ENCODE data around the gene STIM1. TPM values are rescaled to one million over a fixed set of nuclear protein-coding genes. Genes with fewer than 3 reads are reported as not detected.

STIM1 gene
- total RNA-seq, 1 donor from 2014 or later, result 46.9 TPM

- Mint-ChIP-seq H3K4me3 (ENCODE audit: unreplicated experiment) (no peak overlapping the region), H3K4me1 (ENCODE audit: unreplicated experiment) (peaks cover 2% of the 10 kb centered on the region), H3K27ac (ENCODE audit: unreplicated experiment) (no peak overlapping the region), H3K36me3 (ENCODE audit: unreplicated experiment) (peaks cover 5% of the 10 kb centered on the region), H3K27me3 (ENCODE audit: unreplicated experiment) (no peaks in the 10 kb centered on the region), H3K9me3 (ENCODE audit: unreplicated experiment) (no peaks in the 10 kb centered on the region)
- no peak for DNase-seq (ENCODE audit: extremely low spot score, unreplicated experiment)
- TF ChIP-seq CTCF (IDR thresholded peaks at IDR 0.05), result no peak
Measured at GRCh38 chr11:3820971-3821370, 34.5 kb upstream of the STIM1 start.

- DNase-seq (ENCODE audit: extremely low spot score, unreplicated experiment), result no peak
- no peak overlapping the region for H3K27ac Mint-ChIP-seq (ENCODE audit: unreplicated experiment)
- no peaks in the 10 kb centered on the region for H3K9me3 Mint-ChIP-seq (ENCODE audit: unreplicated experiment)
- no peak for TF ChIP-seq CTCF (IDR thresholded peaks at IDR 0.05)
- peaks cover 2% of the 10 kb centered on the region for H3K4me1 Mint-ChIP-seq (ENCODE audit: unreplicated experiment)
- no peaks in the 10 kb centered on the region for H3K27me3 Mint-ChIP-seq (ENCODE audit: unreplicated experiment)
- H3K4me3 Mint-ChIP-seq (ENCODE audit: unreplicated experiment), result no peak overlapping the region
- peaks cover 10% of the 10 kb centered on the region for H3K36me3 Mint-ChIP-seq (ENCODE audit: unreplicated experiment)
Measured at GRCh38 chr11:3822312-3822711, 33.2 kb upstream of the STIM1 start.

DNA sequence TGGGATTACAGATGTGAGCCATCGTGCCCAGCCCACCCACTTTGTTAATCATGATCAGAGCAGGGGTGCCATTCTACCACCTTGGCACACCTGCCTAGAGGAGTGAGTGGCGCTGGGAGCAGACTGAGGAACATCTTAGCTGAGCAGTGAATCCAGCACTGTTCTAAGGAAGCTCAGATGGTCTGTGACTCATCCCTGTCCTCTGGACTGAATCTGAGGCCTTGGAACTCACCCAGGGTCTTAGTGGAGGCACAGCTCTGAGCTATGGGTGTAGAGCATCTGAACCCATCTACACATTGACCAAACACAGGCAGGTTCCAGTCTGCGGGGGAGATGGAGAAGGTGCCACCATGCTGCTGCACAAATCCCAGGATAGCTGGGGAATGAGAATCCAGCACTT lies 32.2 kb upstream of the STIM1 start:
- no peak overlapping the region for H3K27ac Mint-ChIP-seq (ENCODE audit: unreplicated experiment)
- peaks cover 2% of the 10 kb centered on the region for H3K4me1 Mint-ChIP-seq (ENCODE audit: unreplicated experiment)
- H3K4me3 Mint-ChIP-seq (ENCODE audit: unreplicated experiment), result no peak overlapping the region
- no peaks in the 10 kb centered on the region for H3K27me3 Mint-ChIP-seq (ENCODE audit: unreplicated experiment)
- no peak for DNase-seq (ENCODE audit: extremely low spot score, unreplicated experiment)
- H3K36me3 Mint-ChIP-seq (ENCODE audit: unreplicated experiment), result peaks cover 16% of the 10 kb centered on the region
- no peaks in the 10 kb centered on the region for H3K9me3 Mint-ChIP-seq (ENCODE audit: unreplicated experiment)
- TF ChIP-seq CTCF (IDR thresholded peaks at IDR 0.05), result no peak

DNA sequence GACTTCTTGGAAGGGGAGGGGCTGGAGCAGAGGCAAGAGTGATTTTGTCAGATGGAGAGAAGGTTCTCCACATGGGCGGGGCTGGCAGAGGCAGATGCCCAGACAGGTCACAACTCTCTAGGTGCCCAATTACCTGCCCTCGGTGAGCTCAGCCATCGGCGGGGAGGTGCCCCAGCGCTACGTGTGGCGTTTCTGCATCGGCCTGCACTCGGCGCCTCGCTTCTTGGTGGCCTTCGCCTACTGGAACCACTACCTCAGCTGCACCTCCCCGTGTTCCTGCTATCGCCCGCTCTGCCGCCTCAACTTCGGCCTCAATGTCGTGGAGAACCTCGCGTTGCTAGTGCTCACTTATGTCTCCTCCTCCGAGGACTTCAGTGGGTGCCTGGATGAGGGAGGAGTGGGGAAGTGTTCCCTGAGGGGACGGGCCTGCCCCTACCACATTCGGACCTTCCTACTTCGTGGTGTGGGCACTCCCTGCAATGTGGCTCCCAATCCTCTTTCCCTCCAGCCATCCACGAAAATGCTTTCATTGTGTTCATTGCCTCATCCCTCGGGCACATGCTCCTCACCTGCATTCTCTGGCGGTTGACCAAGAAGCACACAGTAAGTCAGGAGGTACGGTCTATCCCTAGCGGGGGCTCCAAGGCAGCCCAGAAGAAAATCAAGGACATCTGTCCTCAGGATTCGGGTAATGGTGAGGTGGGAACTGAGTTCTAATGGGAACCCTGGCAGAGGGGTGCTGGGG lies 31.5 kb upstream of the STIM1 start:
- Mint-ChIP-seq H3K36me3 (ENCODE audit: unreplicated experiment) (peaks cover 16% of the 10 kb centered on the region), H3K4me1 (ENCODE audit: unreplicated experiment) (peaks cover 2% of the 10 kb centered on the region), H3K4me3 (ENCODE audit: unreplicated experiment) (no peak overlapping the region), H3K27ac (ENCODE audit: unreplicated experiment) (no peak overlapping the region), H3K9me3 (ENCODE audit: unreplicated experiment) (no peaks in the 10 kb centered on the region), H3K27me3 (ENCODE audit: unreplicated experiment) (no peaks in the 10 kb centered on the region)
- no peak for TF ChIP-seq CTCF (IDR thresholded peaks at IDR 0.05)
- DNase-seq (ENCODE audit: extremely low spot score, unreplicated experiment), result no peak

- peak; percentile 49 for TF ChIP-seq CTCF (IDR thresholded peaks at IDR 0.05)
- Mint-ChIP-seq H3K36me3 (ENCODE audit: unreplicated experiment) (peaks cover 16% of the 10 kb centered on the region), H3K9me3 (ENCODE audit: unreplicated experiment) (no peaks in the 10 kb centered on the region), H3K27me3 (ENCODE audit: unreplicated experiment) (no peaks in the 10 kb centered on the region), H3K4me3 (ENCODE audit: unreplicated experiment) (no peak overlapping the region), H3K4me1 (ENCODE audit: unreplicated experiment) (peaks cover 2% of the 10 kb centered on the region), H3K27ac (ENCODE audit: unreplicated experiment) (no peak overlapping the region)
- no peak for DNase-seq (ENCODE audit: extremely low spot score, unreplicated experiment)
Measured at GRCh38 chr11:3824714-3825472, 30.6 kb upstream of the STIM1 start.
